ENCODE measurements around the gene ALX4. TPM values are rescaled to one million over a fixed set of nuclear protein-coding genes. Genes with fewer than 3 reads are reported as not detected.

ALX4 gene
- total RNA-seq, 4 donors from 2014 or later, result 0.26 to 2.5 (median 0.73) TPM; not detected in 1

GRCh38 chr11:44324749-44325525 lies 15.0 kb upstream of the ALX4 start:
- TF ChIP-seq POLR2A (IDR thresholded peaks at IDR 0.05), result no peak
- TF ChIP-seq, protein P1, sequence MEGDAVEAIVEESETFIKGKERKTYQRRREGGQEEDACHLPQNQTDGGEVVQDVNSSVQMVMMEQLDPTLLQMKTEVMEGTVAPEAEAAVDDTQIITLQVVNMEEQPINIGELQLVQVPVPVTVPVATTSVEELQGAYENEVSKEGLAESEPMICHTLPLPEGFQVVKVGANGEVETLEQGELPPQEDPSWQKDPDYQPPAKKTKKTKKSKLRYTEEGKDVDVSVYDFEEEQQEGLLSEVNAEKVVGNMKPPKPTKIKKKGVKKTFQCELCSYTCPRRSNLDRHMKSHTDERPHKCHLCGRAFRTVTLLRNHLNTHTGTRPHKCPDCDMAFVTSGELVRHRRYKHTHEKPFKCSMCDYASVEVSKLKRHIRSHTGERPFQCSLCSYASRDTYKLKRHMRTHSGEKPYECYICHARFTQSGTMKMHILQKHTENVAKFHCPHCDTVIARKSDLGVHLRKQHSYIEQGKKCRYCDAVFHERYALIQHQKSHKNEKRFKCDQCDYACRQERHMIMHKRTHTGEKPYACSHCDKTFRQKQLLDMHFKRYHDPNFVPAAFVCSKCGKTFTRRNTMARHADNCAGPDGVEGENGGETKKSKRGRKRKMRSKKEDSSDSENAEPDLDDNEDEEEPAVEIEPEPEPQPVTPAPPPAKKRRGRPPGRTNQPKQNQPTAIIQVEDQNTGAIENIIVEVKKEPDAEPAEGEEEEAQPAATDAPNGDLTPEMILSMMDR (IDR thresholded peaks at IDR 0.05), result no peak
- no peaks in the 10 kb centered on the region for H3K4me1 ChIP-seq
- no peaks in the 10 kb centered on the region for H3K36me3 ChIP-seq
- no peak overlapping the region for H3K27ac ChIP-seq
- intact Hi-C loops (cut with DNase I; ENCODE audit: low total_unique reads), result no loop called here
- DNase-seq, result no peak
- peaks cover 0 to 11% of the 10 kb centered on the region in 2 donors for H3K27me3 ChIP-seq
- no peak overlapping the region for H3K4me3 ChIP-seq
- H3K9me3 ChIP-seq, result no peaks in the 10 kb centered on the region

DNA sequence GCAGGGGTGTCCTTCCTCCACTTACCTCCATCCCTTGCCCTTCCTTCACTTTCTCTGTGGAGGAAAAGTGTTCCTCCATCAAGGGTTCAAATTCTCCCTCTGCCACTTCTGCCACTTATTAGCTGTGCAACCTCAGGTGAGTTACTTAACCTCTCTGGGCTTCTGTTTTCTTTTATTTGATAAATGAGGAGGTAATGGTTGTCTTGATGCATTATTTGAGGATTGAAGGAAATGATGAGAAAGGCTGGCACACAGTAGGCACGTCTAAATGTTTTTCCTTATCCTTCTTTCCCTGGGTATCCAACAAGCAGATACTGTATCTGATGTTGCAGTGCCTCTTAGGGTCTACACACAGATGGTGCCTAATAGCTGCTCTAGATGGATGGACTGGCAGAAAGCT lies 14.3 kb upstream of the ALX4 start:
- no peaks in the 10 kb centered on the region for H3K36me3 ChIP-seq
- no peaks in the 10 kb centered on the region for H3K9me3 ChIP-seq
- no peaks in the 10 kb centered on the region for H3K4me1 ChIP-seq
- peaks cover 0 to 11% of the 10 kb centered on the region in 2 donors for H3K27me3 ChIP-seq
- TF ChIP-seq, protein P1 (IDR thresholded peaks at IDR 0.05), result no peak
- no peak for TF ChIP-seq POLR2A (IDR thresholded peaks at IDR 0.05)
- no peak overlapping the region for H3K4me3 ChIP-seq
- no peak for DNase-seq
- no peak overlapping the region for H3K27ac ChIP-seq
- intact Hi-C loops (cut with DNase I; ENCODE audit: low total_unique reads), result no loop called here

- Histone ChIP-seq H3K4me1 (no peaks in the 10 kb centered on the region), H3K4me3 (no peak overlapping the region), H3K36me3 (no peaks in the 10 kb centered on the region), H3K27me3 (peaks cover 0 to 11% of the 10 kb centered on the region in 2 donors), H3K27ac (no peak overlapping the region), H3K9me3 (no peaks in the 10 kb centered on the region)
- TF ChIP-seq POLR2A (IDR thresholded peaks at IDR 0.05), result no peak
- TF ChIP-seq, protein P1 (IDR thresholded peaks at IDR 0.05), result no peak
- intact Hi-C loops (cut with DNase I; ENCODE audit: low total_unique reads), result no loop called here
- no peak for DNase-seq
Measured at GRCh38 chr11:44322243-44322642, 12.3 kb upstream of the ALX4 start.

- TF ChIP-seq, protein P1 (IDR thresholded peaks at IDR 0.05), result no peak
- no peak for TF ChIP-seq POLR2A (IDR thresholded peaks at IDR 0.05)
- intact Hi-C loops (cut with DNase I; ENCODE audit: low total_unique reads), result no loop called here
- no peak for DNase-seq
- H3K27me3 ChIP-seq, result peaks cover 0 to 16% of the 10 kb centered on the region in 2 donors
- no peak overlapping the region for H3K4me3 ChIP-seq
- H3K4me1 ChIP-seq, result peaks cover 0 to 8% of the 10 kb centered on the region in 2 donors
- H3K9me3 ChIP-seq, result no peaks in the 10 kb centered on the region
- H3K36me3 ChIP-seq, result no peaks in the 10 kb centered on the region
- H3K27ac ChIP-seq, result no peak overlapping the region
Measured at GRCh38 chr11:44321059-44321458, 11.1 kb upstream of the ALX4 start.

GRCh38 chr11:44320289-44320973 lies 10.5 kb upstream of the ALX4 start:
- no peak overlapping the region for H3K27ac ChIP-seq
- no peak for DNase-seq
- H3K27me3 ChIP-seq, result peaks cover 0 to 19% of the 10 kb centered on the region in 2 donors
- intact Hi-C loops (cut with DNase I; ENCODE audit: low total_unique reads), result no loop called here
- no peaks in the 10 kb centered on the region for H3K36me3 ChIP-seq
- H3K9me3 ChIP-seq, result no peaks in the 10 kb centered on the region
- peaks cover 0 to 12% of the 10 kb centered on the region in 2 donors for H3K4me1 ChIP-seq
- no peak for TF ChIP-seq POLR2A (IDR thresholded peaks at IDR 0.05)
- TF ChIP-seq, protein P1 (IDR thresholded peaks at IDR 0.05), result no peak
- H3K4me3 ChIP-seq, result no peak overlapping the region

Data from uterus (tissue), 4 donors.